Measurements from ENCODE around the gene SMURF1. TPM values are rescaled to one million over a fixed set of nuclear protein-coding genes. Genes with fewer than 3 reads are reported as not detected.
"Not testable (repeated sequence)": the region's sequence is repeated elsewhere in the genome, so short reads cannot be mapped to it uniquely, and the experiment has no call there.

The SMURF1 gene
- total and polyA plus RNA-seq, 2 experiments from 2014 or later, result 11.9 to 24.5 TPM

DNA sequence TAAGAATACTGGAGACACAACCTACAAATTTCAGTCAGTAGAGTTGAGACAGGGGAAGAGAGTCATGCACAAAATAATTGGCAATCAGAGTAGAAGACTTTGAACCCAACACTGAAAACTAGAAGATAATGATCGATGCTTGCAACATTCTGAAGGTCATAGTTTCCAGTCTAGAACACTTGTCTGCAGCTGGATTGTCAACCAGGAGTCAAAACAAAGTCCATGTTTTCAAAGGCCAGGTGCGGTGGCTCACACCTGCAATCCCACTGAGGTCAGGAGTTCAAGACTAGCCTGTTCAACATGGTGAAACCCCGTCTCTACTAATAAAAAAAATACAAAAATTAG is 26.8 kb upstream of the SMURF1 start:
- no peak overlapping the region for H3K27ac ChIP-seq

DNA sequence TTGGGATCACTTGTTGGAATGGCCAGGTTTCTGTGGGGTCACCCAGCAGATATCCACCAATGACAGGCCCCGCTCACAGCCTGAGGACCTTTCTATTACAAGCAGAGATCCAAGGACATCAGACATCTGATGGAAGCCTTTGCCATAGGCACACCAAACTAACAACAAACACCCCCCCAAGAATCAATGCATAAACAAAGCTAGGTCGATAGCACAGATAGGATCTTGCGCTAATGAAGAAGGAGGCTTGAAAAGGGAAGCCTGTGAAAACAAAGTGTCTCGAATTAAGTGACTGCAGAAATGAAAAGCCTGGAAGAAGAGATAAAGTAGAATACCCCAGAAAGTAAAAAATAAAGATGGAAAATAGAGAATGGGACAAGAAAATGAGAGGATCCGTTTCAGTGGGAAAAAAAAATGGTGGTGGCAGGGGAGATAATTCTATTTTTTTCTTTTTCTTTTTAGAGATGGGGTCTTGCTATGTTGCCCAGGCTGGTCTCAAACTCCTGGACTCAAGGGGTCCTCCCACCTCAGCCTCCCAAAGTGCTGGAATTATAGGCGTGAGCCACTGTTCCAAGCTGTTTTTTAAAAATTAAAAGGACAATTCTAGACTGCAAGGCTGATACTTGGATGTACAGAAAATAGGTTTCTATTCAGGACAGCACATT is 26.3 kb upstream of the SMURF1 start:
- Histone ChIP-seq H3K27ac (no peak overlapping the region), H3K4me1 (ENCODE audit: low read depth) (no peaks in the 10 kb centered on the region), H3K4me3 (no peak overlapping the region), H3K9me3 (ENCODE audit: low read depth) (no peaks in the 10 kb centered on the region), H3K36me3 (no peaks in the 10 kb centered on the region), H3K27me3 (no peaks in the 10 kb centered on the region)
- TF ChIP-seq, protein P1, sequence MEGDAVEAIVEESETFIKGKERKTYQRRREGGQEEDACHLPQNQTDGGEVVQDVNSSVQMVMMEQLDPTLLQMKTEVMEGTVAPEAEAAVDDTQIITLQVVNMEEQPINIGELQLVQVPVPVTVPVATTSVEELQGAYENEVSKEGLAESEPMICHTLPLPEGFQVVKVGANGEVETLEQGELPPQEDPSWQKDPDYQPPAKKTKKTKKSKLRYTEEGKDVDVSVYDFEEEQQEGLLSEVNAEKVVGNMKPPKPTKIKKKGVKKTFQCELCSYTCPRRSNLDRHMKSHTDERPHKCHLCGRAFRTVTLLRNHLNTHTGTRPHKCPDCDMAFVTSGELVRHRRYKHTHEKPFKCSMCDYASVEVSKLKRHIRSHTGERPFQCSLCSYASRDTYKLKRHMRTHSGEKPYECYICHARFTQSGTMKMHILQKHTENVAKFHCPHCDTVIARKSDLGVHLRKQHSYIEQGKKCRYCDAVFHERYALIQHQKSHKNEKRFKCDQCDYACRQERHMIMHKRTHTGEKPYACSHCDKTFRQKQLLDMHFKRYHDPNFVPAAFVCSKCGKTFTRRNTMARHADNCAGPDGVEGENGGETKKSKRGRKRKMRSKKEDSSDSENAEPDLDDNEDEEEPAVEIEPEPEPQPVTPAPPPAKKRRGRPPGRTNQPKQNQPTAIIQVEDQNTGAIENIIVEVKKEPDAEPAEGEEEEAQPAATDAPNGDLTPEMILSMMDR (IDR thresholded peaks at IDR 0.05; ENCODE audit: low read depth, low read length), result no peak
- no peak for DNase-seq (ENCODE audit: low read depth in 1 of 2, low spot score in 1 of 2)

More for the DNA sequence above, 26.8 kb upstream of the SMURF1 start:
- TF ChIP-seq, protein P1 (IDR thresholded peaks at IDR 0.05; ENCODE audit: low read depth, low read length), result no peak
- Histone ChIP-seq H3K4me3 (no peak overlapping the region), H3K9me3 (ENCODE audit: low read depth) (no peaks in the 10 kb centered on the region), H3K36me3 (no peaks in the 10 kb centered on the region), H3K4me1 (ENCODE audit: low read depth) (no peaks in the 10 kb centered on the region), H3K27me3 (no peaks in the 10 kb centered on the region)
- no peak for DNase-seq (ENCODE audit: low read depth in 1 of 2, low spot score in 1 of 2)

DNA sequence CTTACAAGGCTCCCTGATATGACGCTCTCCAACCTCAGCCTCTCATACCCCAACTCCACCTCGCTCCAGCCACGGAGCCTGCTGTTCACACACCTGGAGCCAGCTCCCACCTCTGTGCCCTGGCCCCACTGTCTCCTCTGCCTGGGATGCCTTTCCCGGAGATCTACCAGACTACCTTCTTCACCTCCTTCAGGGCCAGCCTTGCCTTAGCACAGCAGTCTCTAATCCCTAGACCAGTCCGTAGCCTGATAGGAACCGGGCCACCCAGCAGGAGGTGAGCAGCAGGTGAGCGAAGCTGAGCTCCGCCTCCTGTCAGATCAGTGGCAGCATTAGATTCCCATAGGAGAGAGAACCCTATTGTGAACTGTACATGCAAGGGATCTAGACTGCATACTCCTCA is 23.2 kb upstream of the SMURF1 start:
- Histone ChIP-seq H3K36me3 (no peaks in the 10 kb centered on the region), H3K4me1 (ENCODE audit: low read depth) (no peaks in the 10 kb centered on the region), H3K27me3 (no peaks in the 10 kb centered on the region), H3K9me3 (ENCODE audit: low read depth) (no peaks in the 10 kb centered on the region), H3K4me3 (no peak overlapping the region), H3K27ac (no peak overlapping the region)
- no peak for DNase-seq (ENCODE audit: low read depth in 1 of 2, low spot score in 1 of 2)
- TF ChIP-seq, protein P1 (IDR thresholded peaks at IDR 0.05; ENCODE audit: low read depth, low read length), result no peak

DNA sequence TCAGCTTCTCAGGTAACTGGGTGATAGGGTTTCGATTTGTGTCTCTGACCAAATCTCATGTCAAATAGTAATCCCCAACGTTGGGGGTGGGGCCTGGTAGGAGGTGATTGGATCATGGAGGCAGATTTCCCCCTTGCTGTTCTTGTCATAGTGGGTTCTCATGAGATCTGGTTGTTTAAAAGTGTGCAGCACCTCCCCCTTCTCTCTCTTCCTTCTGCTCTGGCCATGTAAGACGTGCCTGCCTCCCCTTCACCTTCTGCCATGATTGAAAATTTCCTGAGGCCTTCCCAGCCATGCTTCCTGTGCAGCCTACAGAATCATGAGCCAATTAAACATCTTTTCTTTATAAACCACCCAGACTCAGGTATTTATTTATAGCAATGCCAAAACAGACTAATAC is 21.9 kb upstream of the SMURF1 start:
- Histone ChIP-seq H3K9me3 (ENCODE audit: low read depth) (no peaks in the 10 kb centered on the region), H3K4me1 (ENCODE audit: low read depth) (no peaks in the 10 kb centered on the region), H3K4me3 (no peak overlapping the region), H3K27ac (no peak overlapping the region), H3K36me3 (no peaks in the 10 kb centered on the region), H3K27me3 (no peaks in the 10 kb centered on the region)
- TF ChIP-seq, protein P1 (IDR thresholded peaks at IDR 0.05; ENCODE audit: low read depth, low read length), result no peak
- DNase-seq (ENCODE audit: low read depth in 1 of 2, low spot score in 1 of 2), result no peak

DNA sequence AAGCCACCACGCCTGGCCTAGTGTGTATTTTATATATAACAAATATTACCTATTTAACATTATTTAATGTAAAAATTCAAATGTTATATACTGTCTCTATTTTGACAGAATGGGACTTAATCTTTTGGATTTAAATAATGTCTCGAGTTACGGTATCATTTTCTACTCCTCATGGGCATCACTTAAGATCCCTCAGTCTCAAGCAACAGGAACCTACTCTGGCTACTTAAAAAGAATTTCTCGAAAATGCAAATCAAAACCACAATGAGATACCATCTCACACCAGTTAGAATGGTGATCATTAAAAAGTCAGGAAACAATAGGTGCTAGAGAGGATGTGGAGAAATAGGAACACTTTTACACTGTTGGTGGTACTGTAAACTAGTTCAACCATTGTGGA is 19.8 kb upstream of the SMURF1 start:
- H3K9me3 ChIP-seq (ENCODE audit: low read depth); H3K36me3 ChIP-seq; H3K4me3 ChIP-seq; H3K27me3 ChIP-seq; H3K4me1 ChIP-seq (ENCODE audit: low read depth); DNase-seq (ENCODE audit: low read depth in 1 of 2, low spot score in 1 of 2); H3K27ac ChIP-seq: not testable (repeated sequence)

DNA sequence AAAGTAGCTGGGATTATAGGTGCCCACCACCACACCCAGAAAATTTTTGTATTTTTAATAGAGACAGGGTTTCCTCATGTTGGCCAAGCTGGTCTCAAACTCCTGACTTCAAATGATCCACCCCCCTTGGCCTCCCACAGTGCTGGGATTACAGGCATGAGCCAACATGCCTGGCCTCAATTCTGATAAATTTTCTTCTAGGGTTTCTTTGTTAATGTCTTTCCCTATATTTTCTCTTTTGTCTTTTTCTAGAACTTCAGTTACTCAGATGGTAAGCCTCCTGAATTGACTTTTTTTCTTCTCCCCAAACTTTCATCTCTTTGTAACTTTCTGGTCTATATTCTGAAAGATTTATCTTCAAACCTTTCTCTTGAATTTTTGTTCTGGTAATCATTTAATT is 12.7 kb upstream of the SMURF1 start:
- Histone ChIP-seq H3K36me3 (no peaks in the 10 kb centered on the region), H3K27me3 (no peaks in the 10 kb centered on the region), H3K27ac (no peak overlapping the region), H3K9me3 (ENCODE audit: low read depth) (no peaks in the 10 kb centered on the region), H3K4me1 (ENCODE audit: low read depth) (no peaks in the 10 kb centered on the region), H3K4me3 (no peak overlapping the region)
- TF ChIP-seq, protein P1 (IDR thresholded peaks at IDR 0.05; ENCODE audit: low read depth, low read length), result no peak
- DNase-seq (ENCODE audit: low read depth in 1 of 2, low spot score in 1 of 2), result no peak

Data from cardiac muscle cell (in vitro differentiated cells and primary cell).